Activated B cell treated with CpG ODN at 0.5 μM for 24 hours (primary cell): ENCODE measurements around the gene TLR2. TPM values are rescaled to one million over a fixed set of nuclear protein-coding genes. Genes with fewer than 3 reads are reported as not detected.

Source experiments
- ATAC-seq: fragments of 200-7000 bp; cut with Tn5 transposase; one replicate; pipeline ENCODE4 v1.10.0; 2021; ENCODE audit warnings: low read depth, mild to moderate bottlenecking, moderate library complexity
- CTCF ChIA-PET: fragments of 350-600 bp; sonication (Branson Sonifier 250); formaldehyde crosslinking; loops from one replicate; lab custom pipeline; 2021; ENCODE audit warnings: antibody characterized with exemption; lab: Charles Lee
- POLR2A ChIA-PET: fragments of 350-600 bp; sonication (Branson Sonifier 250); formaldehyde crosslinking; loops from one replicate; lab custom pipeline; 2021; ENCODE audit warnings: antibody characterized with exemption; lab: Charles Lee
- DNase-seq: peaks from one replicate; pipeline ENCODE4 v3.0.0; 2022
- H3K27ac Mint-ChIP-seq: one replicate; pipeline ENCODE4 v1.8.0; 2020; ENCODE audit warnings: mixed read lengths
- H3K27me3 Mint-ChIP-seq: one replicate; pipeline ENCODE4 v1.8.0; 2021; ENCODE audit warnings: mixed read lengths
- H3K36me3 Mint-ChIP-seq: one replicate; pipeline ENCODE4 v1.8.0; 2021; ENCODE audit warnings: low read depth, mixed read lengths
- H3K4me1 Mint-ChIP-seq: one replicate; pipeline ENCODE4 v1.8.0; 2021; ENCODE audit warnings: mixed read lengths
- H3K4me3 Mint-ChIP-seq: one replicate; pipeline ENCODE4 v1.8.0; 2020; ENCODE audit warnings: mild to moderate bottlenecking, mixed read lengths
- H3K9me3 Mint-ChIP-seq: one replicate; pipeline ENCODE4 v1.8.0; 2020; ENCODE audit warnings: mixed read lengths
- intact Hi-C: fragments of 100-400 bp; cut with micrococcal nuclease; formaldehyde crosslinking; loops from one replicate; pipeline ENCODE4 v1.15.1; 2024
- total RNA-seq: library from RNA; stranded (reverse); gene quantifications from 2 replicates; pipeline ENCODE4 v1.2.3, GENCODE V29; 2022
- TF ChIP-seq, protein P1 (sequence below): fragments of 200-600 bp; IDR thresholded peaks from one replicate; pipeline ENCODE4 v1.8.0; 2022; ENCODE audit warnings: antibody characterized with exemption, mild to moderate bottlenecking

The TLR2 gene
- total RNA-seq, 1 donor from 2014 or later = 4.3 TPM

GRCh38 chr4:153645183-153645582, 38.9 kb upstream of the TLR2 start:
- no peaks in the 10 kb centered on the region for H3K36me3 Mint-ChIP-seq
- no peak overlapping the region for H3K27ac Mint-ChIP-seq
- CTCF ChIA-PET = interaction anchor here (0.8 to 2.9 kb wide), 7 partner anchors 10 to 562 kb away, joined by 3 to 36 read pairs (median 11); no protein-coding TSS in a partner anchor
- peaks cover 2% of the 10 kb centered on the region for H3K9me3 Mint-ChIP-seq
- peaks cover 6% of the 10 kb centered on the region for H3K4me1 Mint-ChIP-seq
- H3K27me3 Mint-ChIP-seq = no peaks in the 10 kb centered on the region
- DNase-seq (no peak), ATAC-seq (no peak)
- POLR2A ChIA-PET = no interaction called here
- no peak overlapping the region for H3K4me3 Mint-ChIP-seq
- intact Hi-C loops = no loop called here
- TF ChIP-seq, protein P1, sequence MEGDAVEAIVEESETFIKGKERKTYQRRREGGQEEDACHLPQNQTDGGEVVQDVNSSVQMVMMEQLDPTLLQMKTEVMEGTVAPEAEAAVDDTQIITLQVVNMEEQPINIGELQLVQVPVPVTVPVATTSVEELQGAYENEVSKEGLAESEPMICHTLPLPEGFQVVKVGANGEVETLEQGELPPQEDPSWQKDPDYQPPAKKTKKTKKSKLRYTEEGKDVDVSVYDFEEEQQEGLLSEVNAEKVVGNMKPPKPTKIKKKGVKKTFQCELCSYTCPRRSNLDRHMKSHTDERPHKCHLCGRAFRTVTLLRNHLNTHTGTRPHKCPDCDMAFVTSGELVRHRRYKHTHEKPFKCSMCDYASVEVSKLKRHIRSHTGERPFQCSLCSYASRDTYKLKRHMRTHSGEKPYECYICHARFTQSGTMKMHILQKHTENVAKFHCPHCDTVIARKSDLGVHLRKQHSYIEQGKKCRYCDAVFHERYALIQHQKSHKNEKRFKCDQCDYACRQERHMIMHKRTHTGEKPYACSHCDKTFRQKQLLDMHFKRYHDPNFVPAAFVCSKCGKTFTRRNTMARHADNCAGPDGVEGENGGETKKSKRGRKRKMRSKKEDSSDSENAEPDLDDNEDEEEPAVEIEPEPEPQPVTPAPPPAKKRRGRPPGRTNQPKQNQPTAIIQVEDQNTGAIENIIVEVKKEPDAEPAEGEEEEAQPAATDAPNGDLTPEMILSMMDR = no peak

GRCh38 chr4:153646261-153646660, 37.8 kb upstream of the TLR2 start:
- intact Hi-C loops = no loop called here
- no peaks in the 10 kb centered on the region for H3K27me3 Mint-ChIP-seq
- ATAC-seq (no peak), DNase-seq (no peak)
- H3K36me3 Mint-ChIP-seq = no peaks in the 10 kb centered on the region
- peaks cover 2% of the 10 kb centered on the region for H3K9me3 Mint-ChIP-seq
- TF ChIP-seq, protein P1 = no peak
- ChIA-PET CTCF (no interaction called here), POLR2A (no interaction called here)
- no peak overlapping the region for H3K4me3 Mint-ChIP-seq
- peaks cover 8% of the 10 kb centered on the region for H3K4me1 Mint-ChIP-seq
- no peak overlapping the region for H3K27ac Mint-ChIP-seq

DNA sequence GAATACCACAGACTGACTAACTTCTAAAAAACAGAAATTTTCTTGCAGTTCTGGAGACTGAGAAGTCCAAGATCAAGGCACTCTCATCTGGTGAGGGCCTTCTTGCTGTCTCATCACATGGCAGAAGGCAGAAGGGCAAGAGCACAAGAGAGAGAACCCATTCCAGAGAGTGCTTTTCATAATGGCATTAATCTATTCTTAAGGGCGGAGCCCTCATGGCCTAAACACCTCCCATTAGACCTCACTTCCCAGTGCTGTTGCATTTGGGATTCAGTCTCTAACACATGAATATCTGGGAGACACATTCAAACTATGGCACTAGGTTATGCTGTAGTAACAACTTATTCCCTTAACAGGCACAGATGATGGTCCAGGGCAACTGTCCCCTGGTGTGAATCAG, 37.1 kb upstream of the TLR2 start:
- H3K27ac Mint-ChIP-seq = no peak overlapping the region

GRCh38 chr4:153647975-153648374, 36.1 kb upstream of the TLR2 start:
- ChIA-PET POLR2A (no interaction called here), CTCF (interaction anchor here (1.3 to 1.5 kb wide), 3 partner anchors 13 to 566 kb away, joined by 3 to 4 read pairs (median 3); no protein-coding TSS in a partner anchor)
- Mint-ChIP-seq H3K4me3 (no peak overlapping the region), H3K27ac (no peak overlapping the region), H3K36me3 (no peaks in the 10 kb centered on the region), H3K27me3 (no peaks in the 10 kb centered on the region), H3K9me3 (peaks cover 2% of the 10 kb centered on the region), H3K4me1 (peaks cover 22% of the 10 kb centered on the region)
- no peak for DNase-seq
- TF ChIP-seq, protein P1 = no peak
- no peak for ATAC-seq
- intact Hi-C loops = no loop called here

More for the DNA sequence above, 37.1 kb upstream of the TLR2 start:
- Mint-ChIP-seq H3K27me3 (no peaks in the 10 kb centered on the region), H3K9me3 (peaks cover 2% of the 10 kb centered on the region), H3K4me3 (no peak overlapping the region), H3K4me1 (peaks cover 15% of the 10 kb centered on the region), H3K36me3 (no peaks in the 10 kb centered on the region)
- intact Hi-C loops = no loop called here
- TF ChIP-seq, protein P1 = no peak
- DNase-seq (no peak), ATAC-seq (no peak)
- ChIA-PET CTCF (interaction anchor here (1.5 kb wide), 1 partner anchor 564 kb away, joined by 4 read pairs; no protein-coding TSS in a partner anchor), POLR2A (no interaction called here)

GRCh38 chr4:153649572-153649991, 34.5 kb upstream of the TLR2 start:
- peaks cover 2% of the 10 kb centered on the region for H3K9me3 Mint-ChIP-seq
- POLR2A ChIA-PET = no interaction called here
- ATAC-seq (no peak), DNase-seq (no peak)
- peaks cover 19% of the 10 kb centered on the region for H3K4me1 Mint-ChIP-seq
- no peak overlapping the region for H3K27ac Mint-ChIP-seq
- H3K27me3 Mint-ChIP-seq = no peaks in the 10 kb centered on the region
- H3K36me3 Mint-ChIP-seq = no peaks in the 10 kb centered on the region
- intact Hi-C loops = no loop called here
- TF ChIP-seq, protein P1 = no peak
- CTCF ChIA-PET = interaction anchor here (1.3 kb wide), 1 partner anchor 566 kb away, joined by 3 read pairs; no protein-coding TSS in a partner anchor
- H3K4me3 Mint-ChIP-seq = no peak overlapping the region
